H1 (cell line): ENCODE results near the gene ZBTB37. TPM values are rescaled to one million over a fixed set of nuclear protein-coding genes. Genes with fewer than 3 reads are reported as not detected.

Experiments
- CTCF ChIA-PET: fragments of 300-600 bp; sonication (Branson Sonifier 250); formaldehyde crosslinking; loops from one replicate; lab custom pipeline; 2021; ENCODE audit not compliant: partially characterized antibody; lab: Charles Lee
- POLR2A ChIA-PET: fragments of 300-600 bp; sonication (Branson Sonifier 250); formaldehyde crosslinking; loops from one replicate; lab custom pipeline; 2021; ENCODE audit warnings: inconsistent platforms; ENCODE audit not compliant: partially characterized antibody; lab: Charles Lee
- DNase-seq, 2 experiments: peaks; one replicate each; pipeline versions ENCODE4 v3.0.0 to v3.0.0-alpha.2; 2010 to 2022; ENCODE audit warnings: low spot score in 2 of 2, low read depth in 1 of 2, mixed read lengths in 1 of 2
- FAIRE-seq: peaks from 2 replicates; lab custom pipeline; 2011; peaks lifted over from hg19 to GRCh38; lab: Jason Lieb, UNC
- H2AFZ ChIP-seq: 2 replicates; pipeline ENCODE4 v1.8.1; 2012; ENCODE audit warnings: low read length, inconsistent platforms
- H2AK5ac ChIP-seq: 2 replicates; pipeline ENCODE4 v1.6.1; 2013; ENCODE audit warnings: low read depth, low read length
- H2BK120ac ChIP-seq: replicated peaks from 2 replicates; pipeline ENCODE3; 2013; ENCODE audit warnings: low read depth, low read length, inconsistent platforms
- H2BK12ac ChIP-seq: 2 replicates; pipeline ENCODE4 v1.6.1; 2013; ENCODE audit warnings: low read depth, low read length
- H2BK15ac ChIP-seq: 2 replicates; pipeline ENCODE4 v1.6.1; 2013; ENCODE audit warnings: low read length
- H2BK20ac ChIP-seq: 2 replicates; pipeline ENCODE4 v1.6.1; 2013; ENCODE audit warnings: low read length
- H2BK5ac ChIP-seq: 2 replicates; pipeline ENCODE4 v1.6.1; 2013; ENCODE audit warnings: low read depth, low read length
- H3K14ac ChIP-seq: 2 replicates; pipeline ENCODE4 v1.6.1; 2013; ENCODE audit warnings: inconsistent platforms; ENCODE audit not compliant: insufficient read length
- H3K18ac ChIP-seq: 2 replicates; pipeline ENCODE4 v1.6.1; 2013; ENCODE audit warnings: low read length; ENCODE audit errors: extremely low read depth
- H3K23ac ChIP-seq: 2 replicates; pipeline ENCODE4 v1.6.1; 2013; ENCODE audit warnings: inconsistent platforms; ENCODE audit not compliant: insufficient read length
- H3K23me2 ChIP-seq: 2 replicates; pipeline ENCODE4 v1.6.1; 2013; ENCODE audit warnings: low read depth, low read length
- H3K27ac ChIP-seq: 2 replicates; pipeline ENCODE4 v1.6.1; 2011; ENCODE audit warnings: low read depth, low read length, inconsistent platforms
- H3K27me3 ChIP-seq, 4 experiments: replicated peaks in 1 of 4; 1 replicate in 1 of 4; 2 replicates in 3 of 4; pipeline versions ENCODE4 v1.6.1 to v1.8.1; 2011 to 2013; ENCODE audit warnings: low read length in 3 of 4, mild to moderate bottlenecking in 3 of 4, inconsistent platforms in 2 of 4, mixed read lengths in 2 of 4, moderate library complexity in 1 of 4; ENCODE audit not compliant: control insufficient read depth in 3 of 4, insufficient read depth in 3 of 4; ENCODE audit errors: extremely low read depth in 1 of 4
- H3K36me3 ChIP-seq, 4 experiments: 2 replicates each; pipeline versions ENCODE4 v1.6.1 to v1.8.1; 2011 to 2013; ENCODE audit warnings: mild to moderate bottlenecking in 4 of 4, low read length in 3 of 4, moderate library complexity in 2 of 4, control low read depth in 1 of 4, inconsistent platforms in 1 of 4; ENCODE audit not compliant: insufficient read depth in 4 of 4, control insufficient read depth in 2 of 4
- H3K4ac ChIP-seq: replicated peaks from 2 replicates; pipeline ENCODE3; 2013; ENCODE audit warnings: low read length, low read depth, mixed read lengths, inconsistent platforms; ENCODE audit not compliant: insufficient read length
- H3K4me1 ChIP-seq, 4 experiments: replicated peaks in 1 of 4; 1 replicate in 1 of 4; 2 replicates in 3 of 4; pipeline versions ENCODE4 v1.6.1 to v1.8.1; 2011 to 2013; ENCODE audit warnings: low read length in 3 of 4, inconsistent platforms in 2 of 4, mixed read lengths in 1 of 4; ENCODE audit not compliant: insufficient read depth in 4 of 4, control insufficient read depth in 3 of 4
- H3K4me2 ChIP-seq, 2 experiments: 2 replicates each; pipeline versions ENCODE4 v1.6.1 to v1.8.1; 2011 to 2013; ENCODE audit warnings: low read depth in 2 of 2, low read length in 2 of 2, control low read depth in 1 of 2, inconsistent platforms in 1 of 2, mild to moderate bottlenecking in 1 of 2; ENCODE audit not compliant: insufficient read depth in 1 of 2
- H3K4me3 ChIP-seq, 4 experiments: fragments of 200-600, 300-600 bp in 1 of 4; sonication (generic), shearing (Covaris generic), sonication (Bioruptor Twin) in 1 of 4; 2 replicates each; pipeline versions ENCODE4 v1.5.1 to v1.8.1; 2011 to 2016; ENCODE audit warnings: low read length in 4 of 4, low read depth in 3 of 4, control low read depth in 2 of 4, inconsistent platforms in 2 of 4, mild to moderate bottlenecking in 2 of 4, mixed read lengths in 1 of 4, moderate library complexity in 1 of 4; ENCODE audit not compliant: insufficient read depth in 2 of 4; ENCODE audit errors: extremely low read depth in 1 of 4
- H3K56ac ChIP-seq: replicated peaks from 2 replicates; pipeline ENCODE3; 2013; ENCODE audit warnings: low read depth, mild to moderate bottlenecking, mixed read lengths, low read length, inconsistent platforms; ENCODE audit not compliant: insufficient read length
- H3K79me1 ChIP-seq: 2 replicates; pipeline ENCODE4 v1.6.1; 2013; ENCODE audit warnings: low read depth, low read length, control low read depth
- H3K79me2 ChIP-seq, 2 experiments: 2 replicates each; pipeline versions ENCODE4 v1.6.1 to v1.8.1; 2012 to 2013; ENCODE audit warnings: low read length in 2 of 2, mild to moderate bottlenecking in 2 of 2, inconsistent platforms in 1 of 2; ENCODE audit not compliant: insufficient read depth in 2 of 2, control insufficient read depth in 1 of 2
- H3K9ac ChIP-seq, 4 experiments: replicated peaks in 1 of 4; 1 replicate in 1 of 4; 2 replicates in 3 of 4; pipeline versions ENCODE4 v1.6.1 to v1.8.1; 2011 to 2013; ENCODE audit warnings: low read depth in 3 of 4, low read length in 3 of 4, control low read depth in 2 of 4, mild to moderate bottlenecking in 2 of 4, moderate library complexity in 2 of 4, inconsistent platforms in 1 of 4; ENCODE audit errors: extremely low read depth in 1 of 4
- H3K9me3 ChIP-seq, 2 experiments: 2 replicates each; pipeline versions ENCODE4 v1.6.1 to v1.8.1; 2012 to 2013; ENCODE audit warnings: mild to moderate bottlenecking in 2 of 2, moderate library complexity in 2 of 2, control low read depth in 1 of 2, inconsistent platforms in 1 of 2, low read depth in 1 of 2, low read length in 1 of 2, mixed read lengths in 1 of 2; ENCODE audit not compliant: insufficient read depth in 2 of 2
- H4K20me1 ChIP-seq, 2 experiments: replicated peaks in 1 of 2; 2 replicates each; pipeline versions ENCODE3 to v1.8.1; 2011 to 2013; ENCODE audit warnings: inconsistent platforms in 2 of 2, low read length in 2 of 2, mild to moderate bottlenecking in 1 of 2; ENCODE audit not compliant: insufficient read depth in 2 of 2, control insufficient read depth in 1 of 2
- H4K5ac ChIP-seq: 2 replicates; pipeline ENCODE4 v1.6.1; 2013; ENCODE audit warnings: low read length, low read depth, mixed read lengths, inconsistent platforms; ENCODE audit not compliant: insufficient read length
- H4K8ac ChIP-seq: 2 replicates; pipeline ENCODE4 v1.8.0; 2013; ENCODE audit warnings: mild to moderate bottlenecking, moderate library complexity, low read length, inconsistent platforms; ENCODE audit not compliant: insufficient read depth; ENCODE audit errors: extremely low read depth
- H4K91ac ChIP-seq: replicated peaks from 2 replicates; pipeline ENCODE3; 2013; ENCODE audit warnings: low read length, mixed read lengths, inconsistent platforms; ENCODE audit not compliant: insufficient read length
- CHD1 ChIP-seq: IDR thresholded peaks from 2 replicates; pipeline ENCODE4 v1.6.1; 2012; ENCODE audit warnings: low read depth, low read length, improper control_type of control experiment
- CHD2 ChIP-seq: IDR thresholded peaks from 2 replicates; pipeline ENCODE4 v1.6.1; 2012; ENCODE audit warnings: low read length, improper control_type of control experiment
- KDM1A ChIP-seq: fragments of 200-600, 300-600 bp; sonication (generic); IDR thresholded peaks from 2 replicates; pipeline ENCODE4 v1.7.1; 2016; ENCODE audit warnings: mild to moderate bottlenecking, low read length, borderline replicate concordance
- RXRA ChIP-seq: IDR thresholded peaks from 2 replicates; pipeline ENCODE4 v1.6.1; 2011; ENCODE audit warnings: low read depth, mild to moderate bottlenecking, low read length, moderate library complexity; ENCODE audit not compliant: insufficient read depth
- YY1 ChIP-seq: IDR thresholded peaks from 2 replicates; pipeline ENCODE4 v1.6.1; 2011; ENCODE audit warnings: low read depth, mild to moderate bottlenecking, low read length
- WGBS, 2 experiments: shearing (Covaris generic) in 1 of 2; methylation state at CpG; one replicate each; pipeline versions ENCODE4 v1.1.6 to v1.1.7; 2013 to 2015; ENCODE audit warnings: low lambda C conversion rate in 2 of 2, mixed read lengths in 2 of 2, inconsistent platforms in 1 of 2, low coverage in 1 of 2, missing lambda C conversion rate in 1 of 2; ENCODE audit not compliant: insufficient replicate concordance in 2 of 2, insufficient coverage in 1 of 2, insufficient read length in 1 of 2; ENCODE audit errors: extremely low coverage in 1 of 2, missing lambda C conversion rate in 1 of 2; 5-methylcytosine and 5-hydroxymethylcytosine counted together
- polyA plus RNA-seq, 7 experiments: library from polyadenylated mRNA; depleted of rRNA in 3 of 7; stranded (reverse) in 5 of 7; unstranded in 2 of 7; fragments of >200 nt in 5 of 7; fragments of 200-250 nt in 2 of 7; gene quantifications; 1 replicate in 5 of 7; 2 replicates in 1 of 7; 4 replicates in 1 of 7; pipeline versions ENCODE4 v1.2.1 to v1.2.3, GENCODE V29; 2011 to 2013; ENCODE audit warnings: missing spikeins in 2 of 7, mixed read lengths in 2 of 7
- total RNA-seq: library from RNA; stranded (reverse); fragmentation: NEBNext Ultra II Directional; extraction: Animal tissue kit (Norgen Biotek cat#: 25700); gene quantifications from 2 replicates; pipeline ENCODE4 v1.2.1, GENCODE V29; 2021
- TF ChIP-seq, protein P1 (sequence below): IDR thresholded peaks from 2 replicates; pipeline ENCODE4 v1.6.1; 2011; ENCODE audit warnings: low read depth, mild to moderate bottlenecking, low read length; ENCODE audit not compliant: insufficient read depth

Gene ZBTB37
- total and polyA plus RNA-seq, 2 of the 8 experiments (the other 6 are each of a cell fraction or from before 2014, with no cell fraction given) = 1.7 to 12.5 TPM

DNA sequence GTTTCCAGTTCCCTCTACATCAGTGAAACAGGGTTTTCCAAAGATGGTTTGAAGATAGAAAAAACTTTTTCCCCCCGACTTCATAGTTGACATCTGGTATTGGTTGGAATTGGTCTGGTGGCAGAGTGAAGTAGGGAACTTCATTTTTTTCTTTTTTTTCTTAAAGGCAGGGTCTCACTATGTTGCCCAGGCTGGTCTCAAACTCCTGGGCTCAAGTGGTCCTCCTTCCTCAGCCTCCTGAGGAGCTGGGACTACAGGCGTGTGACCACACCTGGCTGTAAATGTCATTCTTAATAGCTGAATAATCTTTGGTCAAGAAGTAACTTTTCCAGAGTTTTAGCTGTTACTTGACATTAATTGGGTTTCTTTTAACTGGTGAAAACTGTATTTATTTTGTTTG, 21.7 kb downstream of the ZBTB37 start:
- no peaks in the 10 kb centered on the region for H3K27me3 ChIP-seq
- no peaks in the 10 kb centered on the region for H3K9me3 ChIP-seq
- no peak overlapping the region for H2AFZ ChIP-seq
- TF ChIP-seq YY1 (no peak), CHD1 (no peak), RXRA (no peak), KDM1A (peak; percentile 68; the same call in 1 of the 2 replicates), CHD2 (no peak)
- TF ChIP-seq, protein P1, sequence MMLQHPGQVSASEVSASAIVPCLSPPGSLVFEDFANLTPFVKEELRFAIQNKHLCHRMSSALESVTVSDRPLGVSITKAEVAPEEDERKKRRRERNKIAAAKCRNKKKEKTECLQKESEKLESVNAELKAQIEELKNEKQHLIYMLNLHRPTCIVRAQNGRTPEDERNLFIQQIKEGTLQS = no peak
- H3K79me1 ChIP-seq = no peaks in the 10 kb centered on the region; the same call in 1 of the 2 replicates
- no peak overlapping the region for H3K56ac ChIP-seq
- no peak overlapping the region for H4K8ac ChIP-seq
- H3K27ac ChIP-seq = no peak overlapping the region
- ChIA-PET POLR2A (interaction anchor here (6.8 kb wide), 1 partner anchor 24 kb away, joined by 109 read pairs; the partner anchor contains the start of genes GAS5 and ZBTB37), CTCF (interaction anchor here (0.9 to 3.9 kb wide), 2 partner anchors 25 to 29 kb away, joined by 3 to 18 read pairs; no protein-coding TSS in a partner anchor)
- no peak overlapping the region for H2BK12ac ChIP-seq
- H3K9ac ChIP-seq = no peak overlapping the region
- no peak overlapping the region for H2AK5ac ChIP-seq
- DNase-seq = no peak
- no peak overlapping the region for H3K23ac ChIP-seq
- H3K18ac ChIP-seq = no peak overlapping the region
- WGBS, 2 experiments = 88% methylated on average over 2 of the region's 2 CpGs; no CpG with 5 or more reads in 1 of the 2 experiments
- no peak overlapping the region for H2BK5ac ChIP-seq
- no peak overlapping the region for H4K5ac ChIP-seq
- H3K4me2 ChIP-seq = no peak overlapping the region
- no peak overlapping the region for H3K14ac ChIP-seq
- FAIRE-seq = no peak
- no peaks in the 10 kb centered on the region for H3K23me2 ChIP-seq
- no peaks in the 10 kb centered on the region for H4K20me1 ChIP-seq
- no peak overlapping the region for H2BK120ac ChIP-seq
- no peak overlapping the region for H2BK20ac ChIP-seq
- no peaks in the 10 kb centered on the region for H3K79me2 ChIP-seq
- no peak overlapping the region for H3K4me3 ChIP-seq
- H4K91ac ChIP-seq = no peak overlapping the region
- no peak overlapping the region for H3K4ac ChIP-seq
- H3K36me3 ChIP-seq = peaks cover 0 to 14% (median 5%) of the 10 kb centered on the region in 4 experiments; a peak in 4 of 8 replicates
- H3K4me1 ChIP-seq = peaks cover 0 to 7% (median 2%) of the 10 kb centered on the region in 4 experiments; a peak in 2 of 7 replicates
- no peak overlapping the region for H2BK15ac ChIP-seq
